DOHH2 (cell line): ENCODE measurements around the gene RHBDD3.
A peak's percentile ranks its signal among the peaks of the same experiment; 100 is the strongest.

Source experiments
- H3F3A ChIP-seq: fragments of 200-600 bp; sonication (generic), shearing (Covaris generic); 2 replicates; pipeline ENCODE4 v1.6.0; 2016; ENCODE audit warnings: antibody characterized with exemption, mild to moderate bottlenecking; ENCODE audit not compliant: control insufficient read depth, insufficient read depth
- H3K27ac ChIP-seq: fragments of 200-600 bp; sonication (generic); 2 replicates; pipeline ENCODE4 v1.5.1; 2014; ENCODE audit warnings: low read depth, mild to moderate bottlenecking, low read length, moderate library complexity
- H3K27me3 ChIP-seq: fragments of 200-600 bp; sonication (generic); 2 replicates; pipeline ENCODE4 v1.6.1; 2014; ENCODE audit warnings: mild to moderate bottlenecking, low read length, mixed read lengths; ENCODE audit not compliant: control insufficient read depth
- H3K36me3 ChIP-seq: fragments of 200-600 bp; sonication (generic); 2 replicates; pipeline ENCODE4 v1.6.1; 2014; ENCODE audit warnings: mild to moderate bottlenecking, low read length, moderate library complexity, mixed read lengths; ENCODE audit not compliant: control insufficient read depth
- H3K4me1 ChIP-seq: fragments of 200-600 bp; sonication (generic); 2 replicates; pipeline ENCODE4 v1.6.1; 2014; ENCODE audit warnings: mild to moderate bottlenecking, low read length, mixed read lengths; ENCODE audit not compliant: control insufficient read depth
- H3K4me2 ChIP-seq: fragments of 200-600 bp; sonication (generic); 2 replicates; pipeline ENCODE4 v1.6.0; 2014; ENCODE audit warnings: mild to moderate bottlenecking, low read length, moderate library complexity
- H3K4me3 ChIP-seq: fragments of 200-600 bp; sonication (generic); 2 replicates; pipeline ENCODE4 v1.5.1; 2014; ENCODE audit warnings: mild to moderate bottlenecking, low read length, mixed read lengths
- H3K79me2 ChIP-seq: fragments of 200-600 bp; sonication (generic); 2 replicates; pipeline ENCODE4 v1.6.1; 2014; ENCODE audit warnings: mild to moderate bottlenecking, low read length, mixed read lengths; ENCODE audit not compliant: control insufficient read depth
- H3K9me2 ChIP-seq: fragments of 200-600 bp; sonication (generic); replicated peaks from 2 replicates; pipeline ENCODE4 v1.6.1; 2014; ENCODE audit warnings: mild to moderate bottlenecking, low read length, mixed read lengths; ENCODE audit not compliant: control insufficient read depth
- H3K9me3 ChIP-seq: fragments of 200-600 bp; sonication (generic); 2 replicates; pipeline ENCODE4 v1.6.1; 2014; ENCODE audit warnings: antibody characterized with exemption, low read length, mixed read lengths; ENCODE audit not compliant: control insufficient read depth, insufficient read depth
- H4K20me1 ChIP-seq: fragments of 200-600 bp; sonication (generic); 2 replicates; pipeline ENCODE4 v1.6.0; 2014; ENCODE audit warnings: low read depth, mild to moderate bottlenecking, antibody characterized with exemption, low read length, moderate library complexity; ENCODE audit not compliant: control insufficient read depth, insufficient read depth
- CTCF ChIP-seq: fragments of 200-600 bp; sonication (generic); IDR thresholded peaks from one replicate; pipeline ENCODE4 v1.5.1; 2014; ENCODE audit warnings: antibody characterized with exemption, mild to moderate bottlenecking, low read depth, low read length; ENCODE audit not compliant: poor library complexity, severe bottlenecking
- EZH2phosphoT487 ChIP-seq: fragments of 200-600 bp; sonication (generic); IDR thresholded peaks from 2 replicates; pipeline ENCODE4 v1.6.1; 2017; ENCODE audit warnings: borderline replicate concordance, mild to moderate bottlenecking, antibody characterized with exemption, low read length, moderate library complexity, mixed read lengths

RHBDD3 gene

GRCh38 chr22:29308148-29308790 lies 40.5 kb upstream of the RHBDD3 start:
- Histone ChIP-seq H3K4me3 (no peak overlapping the region), H3K4me2 (no peak overlapping the region), H4K20me1 (peaks cover 3% of the 10 kb centered on the region; the same call in 1 of the 2 replicates)

DNA sequence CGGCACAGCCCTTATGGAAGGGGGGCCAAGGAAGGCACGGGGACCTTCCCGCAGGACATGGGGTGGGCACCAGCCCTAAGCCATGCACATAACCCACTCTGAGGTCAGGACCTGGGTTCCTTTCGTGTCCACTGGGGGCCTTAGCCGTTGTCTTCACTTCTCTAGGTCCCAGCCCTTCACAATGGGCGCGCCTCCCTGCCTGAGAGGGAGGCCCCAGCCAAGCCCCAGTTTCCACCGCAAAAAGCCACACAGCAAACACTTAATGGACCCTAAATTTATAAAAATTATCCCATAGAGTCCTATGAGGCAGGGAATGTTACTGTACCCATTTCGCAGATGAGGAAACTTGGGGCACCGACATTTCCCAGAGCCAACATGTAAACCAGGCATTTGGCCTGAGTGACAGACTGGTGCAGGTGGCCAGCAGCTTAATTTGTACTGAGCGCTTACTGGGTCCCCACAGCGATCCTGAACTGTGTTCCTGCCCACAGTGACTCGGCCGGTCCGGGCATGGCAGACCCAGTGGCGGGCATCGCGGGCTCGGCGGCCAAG lies 39.9 kb upstream of the RHBDD3 start:
- Histone ChIP-seq H3K4me3 (no peak overlapping the region), H3K9me3 (no peaks in the 10 kb centered on the region), H3F3A (no peaks in the 10 kb centered on the region), H3K4me1 (peaks cover 31% of the 10 kb centered on the region), H3K4me2 (no peak overlapping the region), H3K27me3 (peaks cover 10% of the 10 kb centered on the region), H4K20me1 (peaks cover 3% of the 10 kb centered on the region; the same call in 1 of the 2 replicates), H3K79me2 (no peaks in the 10 kb centered on the region), H3K9me2 (no peaks in the 10 kb centered on the region), H3K27ac (no peak overlapping the region), H3K36me3 (no peaks in the 10 kb centered on the region)
- no peak for TF ChIP-seq EZH2phosphoT487
- no peak for TF ChIP-seq CTCF

More at GRCh38 chr22:29308148-29308790, 40.5 kb upstream of the RHBDD3 start:
- H3K27ac ChIP-seq: no peak overlapping the region
- no peaks in the 10 kb centered on the region for H3F3A ChIP-seq
- peaks cover 27% of the 10 kb centered on the region for H3K4me1 ChIP-seq
- H3K9me2 ChIP-seq: no peaks in the 10 kb centered on the region
- no peaks in the 10 kb centered on the region for H3K9me3 ChIP-seq
- H3K79me2 ChIP-seq: no peaks in the 10 kb centered on the region
- H3K27me3 ChIP-seq: peaks cover 10% of the 10 kb centered on the region
- H3K36me3 ChIP-seq: no peaks in the 10 kb centered on the region
- TF ChIP-seq CTCF (no peak), EZH2phosphoT487 (no peak)

DNA sequence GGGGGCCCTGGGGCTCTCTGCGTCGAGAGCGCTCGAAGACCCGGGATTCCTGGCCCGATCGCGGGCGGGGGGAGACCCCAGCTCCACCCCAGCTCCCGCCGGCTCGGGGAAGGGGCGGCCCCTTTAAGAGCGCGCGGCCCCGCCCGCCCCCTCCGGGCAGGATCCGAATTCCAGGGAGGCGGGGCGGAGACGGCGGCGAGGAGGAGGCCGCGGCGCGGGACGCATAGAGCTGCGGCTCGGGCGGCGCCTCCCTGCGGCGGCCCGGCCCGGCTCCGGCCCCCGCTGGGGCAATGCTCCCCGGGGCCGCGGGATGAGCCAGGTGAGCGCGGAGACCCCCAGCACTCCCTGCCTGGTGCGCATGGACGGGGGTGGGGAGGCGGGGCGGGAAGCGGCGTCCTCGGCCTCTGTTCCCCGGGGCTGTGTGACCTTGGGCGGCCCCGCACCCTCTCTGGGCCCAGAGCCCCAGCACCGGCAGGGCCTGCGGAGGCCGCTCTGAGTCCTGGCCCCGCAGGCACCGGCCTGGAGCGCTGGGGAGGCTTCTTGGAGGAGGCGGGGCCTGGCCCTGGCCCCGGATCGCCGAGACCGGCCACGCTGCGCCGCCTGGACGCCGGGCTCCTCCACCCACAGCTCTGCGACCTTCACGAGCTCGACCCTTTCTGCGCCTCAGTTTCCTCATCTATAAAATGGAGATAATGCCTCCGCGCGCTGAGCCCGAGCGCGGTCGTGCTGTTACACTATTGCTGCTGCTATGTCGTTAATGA lies 39.2 kb upstream of the RHBDD3 start:
- Histone ChIP-seq H3K4me3 (peak overlapping the region; percentile 78), H3F3A (no peaks in the 10 kb centered on the region), H3K36me3 (no peaks in the 10 kb centered on the region), H3K4me2 (peak overlapping the region; percentile 96), H3K27me3 (peaks cover 10% of the 10 kb centered on the region), H4K20me1 (peaks cover 3% of the 10 kb centered on the region; the same call in 1 of the 2 replicates), H3K9me2 (no peaks in the 10 kb centered on the region), H3K4me1 (peaks cover 31% of the 10 kb centered on the region), H3K9me3 (no peaks in the 10 kb centered on the region), H3K27ac (no peak overlapping the region), H3K79me2 (no peaks in the 10 kb centered on the region)
- no peak for TF ChIP-seq CTCF
- TF ChIP-seq EZH2phosphoT487: no peak
